Activated T-cell treated with anti-CD3 and anti-CD28 coated beads, Interleukin-2, amount 50 U/mL, for 4 hours (primary cell): ENCODE results near the gene TSPO. TPM values are rescaled to one million over a fixed set of nuclear protein-coding genes. Genes with fewer than 3 reads are reported as not detected.

ENCODE experiments used
- ATAC-seq, 2 donors: fragments of 200-7000 bp; cut with Tn5 transposase; one replicate each; pipeline ENCODE4 v1.10.0; 2021
- DNase-seq: peaks from one replicate; pipeline ENCODE4 v3.0.0-alpha.2; 2020
- H3K27me3 Mint-ChIP-seq: one replicate; pipeline ENCODE4 v1.8.0; 2021; ENCODE audit warnings: low read depth, mixed read lengths
- H3K36me3 Mint-ChIP-seq: one replicate; pipeline ENCODE4 v1.8.0; 2022; ENCODE audit warnings: mixed read lengths; ENCODE audit not compliant: insufficient read depth
- H3K4me1 Mint-ChIP-seq: one replicate; pipeline ENCODE4 v1.8.0; 2021; ENCODE audit warnings: low read depth, mixed read lengths
- H3K4me3 Mint-ChIP-seq: one replicate; pipeline ENCODE4 v1.8.0; 2021; ENCODE audit warnings: mild to moderate bottlenecking, moderate library complexity, mixed read lengths
- H3K9me3 Mint-ChIP-seq: one replicate; pipeline ENCODE4 v1.8.0; 2021; ENCODE audit warnings: mixed read lengths
- total RNA-seq, 3 donors: library from RNA; stranded (reverse); gene quantifications; one replicate each; pipeline ENCODE4 v1.2.1, GENCODE V29; 2021

The TSPO gene
- total RNA-seq, 3 donors from 2014 or later, result 60.6 to 79.8 (median 63.5) TPM

- DNase-seq (no peak), ATAC-seq (no peak)
- no peaks in the 10 kb centered on the region for H3K4me1 Mint-ChIP-seq
- no peaks in the 10 kb centered on the region for H3K27me3 Mint-ChIP-seq
- H3K9me3 Mint-ChIP-seq, result no peaks in the 10 kb centered on the region
- H3K4me3 Mint-ChIP-seq, result no peak overlapping the region
- peaks cover 13% of the 10 kb centered on the region for H3K36me3 Mint-ChIP-seq
Observed at GRCh38 chr22:43173976-43174720, 22.8 kb downstream of the TSPO start.

GRCh38 chr22:43174941-43175531 is 23.7 kb downstream of the TSPO start:
- Mint-ChIP-seq H3K36me3 (peaks cover 16% of the 10 kb centered on the region), H3K4me3 (no peak overlapping the region), H3K9me3 (no peaks in the 10 kb centered on the region), H3K4me1 (no peaks in the 10 kb centered on the region), H3K27me3 (no peaks in the 10 kb centered on the region)
- no peak for ATAC-seq
- DNase-seq, result no peak

- no peak for ATAC-seq
- no peak for DNase-seq
- H3K4me3 Mint-ChIP-seq, result no peak overlapping the region
- no peaks in the 10 kb centered on the region for H3K4me1 Mint-ChIP-seq
- peaks cover 14% of the 10 kb centered on the region for H3K36me3 Mint-ChIP-seq
- H3K9me3 Mint-ChIP-seq, result no peaks in the 10 kb centered on the region
- H3K27me3 Mint-ChIP-seq, result no peaks in the 10 kb centered on the region
Observed at GRCh38 chr22:43176090-43176489, 24.7 kb downstream of the TSPO start.

GRCh38 chr22:43177479-43177878 is 26.1 kb downstream of the TSPO start:
- Mint-ChIP-seq H3K4me3 (no peak overlapping the region), H3K27me3 (no peaks in the 10 kb centered on the region), H3K9me3 (no peaks in the 10 kb centered on the region), H3K36me3 (peaks cover 17% of the 10 kb centered on the region), H3K4me1 (peaks cover 2% of the 10 kb centered on the region)
- DNase-seq (no peak), ATAC-seq (no peak)

- Mint-ChIP-seq H3K36me3 (peaks cover 21% of the 10 kb centered on the region), H3K4me3 (no peak overlapping the region), H3K27me3 (no peaks in the 10 kb centered on the region)
Observed at GRCh38 chr22:43179146-43179910, 28.0 kb downstream of the TSPO start.

GRCh38 chr22:43179911-43180195 is 28.5 kb downstream of the TSPO start:
- peaks cover 21% of the 10 kb centered on the region for H3K36me3 Mint-ChIP-seq
- H3K4me3 Mint-ChIP-seq, result no peak overlapping the region
- no peaks in the 10 kb centered on the region for H3K27me3 Mint-ChIP-seq
- DNase-seq (no peak), ATAC-seq (no peak)
- H3K9me3 Mint-ChIP-seq, result no peaks in the 10 kb centered on the region
- H3K4me1 Mint-ChIP-seq, result peaks cover 10% of the 10 kb centered on the region

More at GRCh38 chr22:43179146-43179910, 28.0 kb downstream of the TSPO start:
- ATAC-seq, result no peak
- DNase-seq, result no peak
- H3K9me3 Mint-ChIP-seq, result no peaks in the 10 kb centered on the region
- peaks cover 6% of the 10 kb centered on the region for H3K4me1 Mint-ChIP-seq

GRCh38 chr22:43180670-43181069 is 29.3 kb downstream of the TSPO start:
- Mint-ChIP-seq H3K4me3 (no peak overlapping the region), H3K4me1 (peaks cover 15% of the 10 kb centered on the region), H3K9me3 (no peaks in the 10 kb centered on the region), H3K27me3 (no peaks in the 10 kb centered on the region), H3K36me3 (peaks cover 21% of the 10 kb centered on the region)
- DNase-seq, result no peak
- no peak for ATAC-seq

GRCh38 chr22:43181321-43182076 is 30.1 kb downstream of the TSPO start:
- ATAC-seq, result no peak
- Mint-ChIP-seq H3K4me3 (no peak overlapping the region), H3K4me1 (peaks cover 17% of the 10 kb centered on the region), H3K36me3 (peaks cover 21% of the 10 kb centered on the region), H3K27me3 (no peaks in the 10 kb centered on the region), H3K9me3 (no peaks in the 10 kb centered on the region)
- no peak for DNase-seq

GRCh38 chr22:43182118-43182517 is 30.8 kb downstream of the TSPO start:
- Mint-ChIP-seq H3K9me3 (no peaks in the 10 kb centered on the region), H3K4me1 (peaks cover 17% of the 10 kb centered on the region), H3K4me3 (no peak overlapping the region), H3K36me3 (peaks cover 21% of the 10 kb centered on the region), H3K27me3 (no peaks in the 10 kb centered on the region)
- no peak for DNase-seq
- ATAC-seq, result no peak

GRCh38 chr22:43182726-43183125 is 31.4 kb downstream of the TSPO start:
- no peak overlapping the region for H3K4me3 Mint-ChIP-seq
- H3K27me3 Mint-ChIP-seq, result no peaks in the 10 kb centered on the region
- H3K9me3 Mint-ChIP-seq, result no peaks in the 10 kb centered on the region
- peaks cover 19% of the 10 kb centered on the region for H3K4me1 Mint-ChIP-seq
- H3K36me3 Mint-ChIP-seq, result peaks cover 21% of the 10 kb centered on the region
- no peak for ATAC-seq
- DNase-seq, result no peak

- no peaks in the 10 kb centered on the region for H3K27me3 Mint-ChIP-seq
- peaks cover 18% of the 10 kb centered on the region for H3K36me3 Mint-ChIP-seq
- H3K4me3 Mint-ChIP-seq, result peak overlapping the region; percentile 61
- ATAC-seq (no peak), DNase-seq (no peak)
- H3K4me1 Mint-ChIP-seq, result peaks cover 23% of the 10 kb centered on the region
- H3K9me3 Mint-ChIP-seq, result no peaks in the 10 kb centered on the region
Observed at GRCh38 chr22:43183496-43184277, 32.3 kb downstream of the TSPO start.

GRCh38 chr22:43185860-43186261 is 34.5 kb downstream of the TSPO start:
- DNase-seq, result no peak
- H3K4me1 Mint-ChIP-seq, result peaks cover 25% of the 10 kb centered on the region
- peaks cover 11% of the 10 kb centered on the region for H3K36me3 Mint-ChIP-seq
- no peaks in the 10 kb centered on the region for H3K9me3 Mint-ChIP-seq
- H3K4me3 Mint-ChIP-seq, result peak overlapping the region; percentile 86
- ATAC-seq, result no peak
- no peaks in the 10 kb centered on the region for H3K27me3 Mint-ChIP-seq

GRCh38 chr22:43186272-43187170 is 35.2 kb downstream of the TSPO start, which contains the start of gene TTLL12:
TSS of gene TTLL12 (minus strand) at chr22:43187134. CDS start at chr22:43187069, 65 bp downstream.
- Mint-ChIP-seq H3K4me3 (peak within 1 kb of the TSS; percentile 86), H3K9me3 (no peaks in the 10 kb centered on the region), H3K4me1 (peaks cover 25% of the 10 kb centered on the region), H3K36me3 (peaks cover 8% of the 10 kb centered on the region), H3K27me3 (no peaks in the 10 kb centered on the region)
- DNase-seq (peak; percentile 43), ATAC-seq (peak; percentile 55 to 62)
